ENCODE measurements around the gene DDX1.
"Not testable (repeated sequence)": the region's sequence is repeated elsewhere in the genome, so short reads cannot be mapped to it uniquely, and the experiment has no call there.

DDX1 gene

DNA sequence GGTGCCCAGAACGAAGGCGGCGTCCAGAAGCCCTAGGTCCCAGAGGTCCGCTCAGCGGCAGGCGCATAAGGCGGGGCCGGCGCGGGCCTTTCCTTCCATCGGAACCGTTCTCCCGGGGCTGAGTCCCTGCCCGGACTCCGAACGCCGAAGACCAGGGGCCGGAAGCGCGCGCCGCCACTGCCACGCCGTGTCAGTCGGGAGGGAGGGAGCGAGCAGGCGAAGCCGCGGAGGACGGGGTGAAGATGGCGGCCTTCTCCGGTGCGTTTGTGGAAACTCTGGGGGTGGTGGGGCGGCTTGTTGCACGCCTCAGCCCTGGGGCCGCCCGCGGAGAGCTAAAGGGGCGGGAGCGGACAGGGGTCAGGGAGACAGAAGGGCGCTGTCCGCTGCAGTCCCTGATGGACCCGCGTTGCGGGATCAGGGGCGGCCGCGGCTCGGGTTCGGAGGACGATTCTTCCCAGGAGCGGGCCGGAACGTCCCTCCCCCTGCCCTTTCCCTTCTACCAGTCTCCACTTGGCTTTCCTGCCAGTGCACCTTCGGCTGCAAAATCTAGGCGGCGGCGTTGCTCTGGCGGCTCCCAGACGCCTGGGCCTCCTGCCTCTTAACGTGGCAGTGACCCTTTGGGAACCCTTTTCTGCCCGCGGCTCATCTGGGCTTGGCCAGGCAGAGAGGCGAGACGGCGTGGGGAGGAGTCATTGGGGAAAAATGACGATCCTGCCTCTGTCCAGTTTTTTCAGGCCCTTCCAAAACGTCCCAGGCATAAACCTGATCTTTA lies at the start of gene DDX1:
TSS of gene DDX1 (plus strand) at position 177 of the 772 bp plus-strand sequence. CDS start at position 243, 66 bp downstream.
- DNase-seq, result peak; percentile 70

DNA sequence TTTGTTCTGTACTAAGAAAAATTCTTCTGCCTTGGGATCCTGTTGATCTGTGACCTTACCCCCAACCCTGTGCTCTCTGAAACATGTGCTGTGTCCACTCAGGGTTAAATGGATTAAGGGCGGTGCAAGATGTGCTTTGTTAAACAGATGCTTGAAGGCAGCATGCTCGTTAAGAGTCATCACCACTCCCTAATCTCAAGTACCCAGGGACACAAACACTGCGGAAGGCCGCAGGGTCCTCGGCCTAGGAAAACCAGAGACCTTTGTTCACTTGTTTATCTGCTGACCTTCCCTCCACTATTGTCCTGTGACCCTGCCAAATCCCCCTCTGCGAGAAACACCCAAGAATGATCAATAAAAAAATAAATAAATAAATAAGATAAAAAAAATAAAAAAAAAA lies 49.4 kb upstream of the DDX1 start:
- not testable (repeated sequence) for DNase-seq

DNA sequence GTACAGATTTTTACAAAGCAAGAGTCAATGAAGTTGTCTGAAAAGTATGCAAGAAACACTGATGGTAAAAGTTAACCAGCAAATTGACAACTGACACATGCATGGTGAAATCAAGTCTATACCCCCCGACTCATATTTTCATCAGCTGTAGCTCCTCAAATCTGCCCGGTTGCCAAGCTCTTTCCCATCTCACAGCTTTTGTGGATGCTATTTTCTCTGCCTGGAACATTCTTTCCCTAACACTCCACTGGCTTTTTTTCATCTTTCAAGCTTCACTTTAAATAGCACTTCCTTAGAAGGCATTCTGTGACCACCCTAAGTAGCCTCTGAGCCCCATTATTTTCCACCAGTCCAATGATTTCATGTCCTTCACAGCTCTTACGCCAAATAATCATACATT lies 48.6 kb upstream of the DDX1 start:
- no peak for DNase-seq

DNA sequence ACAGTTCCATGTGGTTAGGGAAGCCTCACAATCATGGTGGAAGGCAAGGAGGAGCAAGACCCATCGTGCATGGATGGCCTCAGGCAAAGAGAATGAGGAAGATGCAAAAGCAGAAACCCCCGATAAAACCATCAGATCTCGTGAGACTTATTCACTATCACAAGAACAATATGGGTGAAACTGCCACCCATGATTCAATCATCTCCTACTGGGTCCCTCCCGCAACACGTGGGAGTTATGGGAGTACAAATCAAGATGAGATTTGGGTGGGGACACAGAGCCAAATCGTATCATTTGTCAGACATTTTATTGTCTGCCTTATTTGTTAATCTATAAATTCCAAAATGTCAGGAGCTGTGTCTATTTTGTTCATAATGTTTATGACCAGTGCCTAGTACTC lies 48.1 kb upstream of the DDX1 start:
- DNase-seq, result no peak

DNA sequence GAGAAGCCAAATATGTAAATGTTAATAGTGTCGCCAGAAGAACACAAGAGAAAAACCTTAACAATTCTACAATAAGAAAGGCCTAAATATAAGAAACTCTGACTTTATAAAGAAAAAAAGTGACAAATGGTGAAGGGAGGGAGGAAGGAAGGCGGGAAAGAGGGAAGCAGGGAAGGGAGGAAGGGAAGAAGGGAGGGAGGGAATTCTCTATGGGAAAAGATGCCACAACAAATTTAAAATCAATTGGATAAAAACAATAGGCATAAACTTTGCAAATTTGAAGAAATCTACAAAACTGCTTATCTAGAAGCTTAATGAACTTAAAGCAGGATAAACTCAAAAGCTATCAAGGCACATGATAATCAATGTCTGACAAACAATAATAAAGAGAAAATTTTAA lies 47.4 kb upstream of the DDX1 start:
- no peak for DNase-seq

DNA sequence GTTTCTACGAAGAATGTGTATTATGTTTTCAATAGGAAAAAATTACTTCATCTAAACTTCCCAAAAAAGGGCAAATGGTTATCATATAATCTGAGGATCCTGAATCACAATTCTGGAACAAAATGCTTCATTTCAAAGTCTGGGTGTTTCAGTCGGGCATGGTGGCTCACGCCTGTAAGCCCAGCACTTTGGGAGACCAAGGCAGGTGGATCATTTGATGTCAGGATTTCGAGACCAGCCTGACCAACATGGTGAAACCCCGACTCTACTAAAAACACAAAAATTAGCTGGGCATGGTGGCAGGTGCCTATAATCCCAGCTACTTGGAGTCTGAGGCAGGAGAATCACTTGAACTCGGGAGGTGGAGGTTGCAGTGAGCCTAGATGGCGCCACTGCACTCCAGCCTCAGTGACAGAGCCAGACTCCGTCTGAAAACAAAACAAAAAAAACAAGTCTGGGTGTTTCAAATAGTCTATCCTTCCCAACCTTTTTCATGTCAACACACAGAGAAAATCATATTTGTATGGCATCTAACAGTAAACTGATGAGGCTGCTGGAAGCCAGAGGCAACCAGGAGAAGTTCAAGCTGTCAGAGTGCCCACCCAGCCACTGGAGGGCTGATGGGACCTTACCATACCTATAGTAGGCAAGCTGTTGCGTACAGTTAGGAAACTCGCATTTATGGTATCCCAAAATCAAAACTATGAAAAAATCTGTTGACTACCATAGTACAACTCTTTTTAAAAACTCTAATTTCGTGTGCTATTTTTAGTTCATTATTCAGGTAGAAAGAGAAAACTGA lies 45.2 kb upstream of the DDX1 start:
- peak; percentile 53 for DNase-seq

DNA sequence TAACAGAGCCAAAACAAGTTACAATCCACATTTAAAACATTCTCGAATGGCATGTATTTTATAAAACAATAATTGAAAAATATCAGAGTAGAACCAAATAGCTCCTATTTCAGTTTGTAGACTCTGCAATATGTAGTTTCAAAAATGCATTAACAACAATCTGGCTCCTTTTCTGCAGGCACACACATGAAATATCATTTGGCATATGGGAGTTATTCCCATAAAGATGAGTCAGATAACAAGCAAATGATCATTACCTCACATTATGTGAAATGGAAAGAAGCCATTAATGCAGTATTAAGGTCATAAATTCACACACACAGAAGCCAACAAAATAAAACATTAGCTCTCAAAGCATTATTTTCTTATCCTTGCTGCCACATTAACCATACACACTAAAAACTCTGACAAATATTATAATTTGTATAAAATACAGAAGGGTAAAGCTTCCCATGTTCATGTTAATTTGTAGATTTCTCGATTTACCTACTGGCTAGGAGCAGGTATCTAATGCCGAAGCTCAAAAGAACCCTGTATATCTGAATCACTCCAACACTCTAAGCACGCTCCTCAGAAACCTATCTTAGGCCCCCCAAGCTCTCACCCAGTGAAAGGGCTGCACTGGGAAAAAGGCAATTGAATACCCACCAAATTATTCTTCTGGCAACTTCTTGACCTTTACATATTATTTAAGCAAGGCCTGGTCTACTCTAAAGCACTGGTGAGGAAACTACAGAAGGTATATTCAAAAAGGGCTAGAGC lies 44.4 kb upstream of the DDX1 start:
- peak; percentile 76 for DNase-seq

DNA sequence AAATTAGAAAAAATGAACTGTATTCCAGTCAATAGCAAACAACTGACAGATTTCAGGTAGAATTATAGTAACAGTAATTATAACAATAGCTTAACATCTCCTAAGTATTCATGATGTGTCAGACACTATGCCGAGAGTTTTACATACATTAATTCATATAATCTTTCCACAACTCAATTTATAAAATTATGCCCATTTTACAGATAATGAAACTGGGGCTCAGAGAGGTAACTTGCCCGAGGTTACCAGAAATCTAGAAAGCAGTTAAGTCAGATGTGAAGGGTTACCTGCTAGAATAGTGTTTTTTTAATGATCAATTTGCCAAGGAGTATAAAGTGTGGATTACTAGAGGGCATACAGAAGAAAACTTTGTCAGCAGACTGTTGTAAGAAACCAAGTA lies 42.7 kb upstream of the DDX1 start:
- DNase-seq, result no peak

DNA sequence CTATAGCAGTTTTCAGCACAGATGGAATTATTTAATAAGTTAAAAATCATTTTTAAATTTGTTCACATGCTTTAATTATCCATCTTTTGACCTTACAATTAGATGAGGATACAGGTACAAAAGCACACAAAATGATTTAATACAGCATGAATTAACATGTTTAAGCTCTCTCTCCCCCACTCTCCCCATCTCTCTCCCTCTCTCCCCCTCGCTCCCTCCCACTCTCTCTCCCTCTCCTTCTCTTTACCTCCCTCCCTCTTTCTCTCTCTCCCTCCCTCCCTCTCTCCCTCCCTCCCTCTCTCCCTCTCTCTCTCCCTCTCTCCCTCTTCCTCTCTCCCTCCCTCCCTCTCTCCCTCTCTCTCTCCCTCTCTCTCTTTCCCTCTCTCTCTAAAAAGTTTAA lies 38.1 kb upstream of the DDX1 start:
- no peak for DNase-seq

DNA sequence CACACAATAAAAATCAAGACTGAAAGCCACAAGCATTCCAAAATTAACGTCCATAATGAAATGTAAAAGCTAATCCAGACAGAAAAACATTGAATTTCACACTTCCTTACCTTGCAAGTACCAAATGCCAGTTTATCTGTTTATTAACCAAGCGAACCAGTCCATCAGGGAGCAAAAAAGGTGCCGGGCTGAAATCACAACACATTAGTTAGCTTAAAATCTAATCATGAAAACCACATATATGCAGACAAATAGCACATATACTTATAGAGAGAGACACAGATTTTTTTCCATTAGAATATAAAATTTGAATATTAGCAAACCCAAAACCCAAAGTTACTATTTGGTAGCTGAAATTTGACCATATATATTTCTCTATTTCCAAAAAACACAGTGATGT lies 37.7 kb upstream of the DDX1 start:
- no peak for DNase-seq

DNA sequence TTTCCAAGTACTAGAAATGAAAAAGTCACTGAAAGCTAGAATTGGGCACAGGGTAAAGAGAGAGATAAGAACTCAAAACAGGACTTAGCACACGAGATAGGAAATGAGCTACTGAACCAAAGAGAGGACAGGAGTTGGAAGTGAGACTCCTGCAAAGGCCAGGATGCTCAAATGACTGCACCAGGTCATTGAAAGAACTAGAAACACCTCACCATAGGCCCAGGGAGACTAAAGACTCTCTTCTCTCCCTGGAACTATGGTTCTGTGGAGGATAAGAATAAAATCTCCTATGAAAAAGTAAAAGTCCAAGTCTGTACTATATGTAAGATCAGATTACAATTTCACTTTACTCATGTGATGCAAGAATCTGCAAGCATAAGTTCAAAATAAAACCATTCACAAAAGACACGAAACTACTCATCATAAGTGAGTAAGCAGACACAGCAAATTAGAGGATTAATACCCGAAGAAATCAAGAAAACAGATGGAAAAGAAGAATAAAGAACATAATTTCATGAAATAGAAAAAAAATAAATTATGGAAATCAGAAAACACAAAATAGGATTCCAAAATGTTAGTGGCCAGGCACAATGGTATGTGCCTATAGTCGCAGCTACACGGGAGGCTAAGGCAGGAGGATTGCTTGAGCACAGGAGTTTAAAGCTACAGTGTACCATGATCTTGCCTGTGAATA lies 37.0 kb upstream of the DDX1 start:
- DNase-seq, result no peak

DNA sequence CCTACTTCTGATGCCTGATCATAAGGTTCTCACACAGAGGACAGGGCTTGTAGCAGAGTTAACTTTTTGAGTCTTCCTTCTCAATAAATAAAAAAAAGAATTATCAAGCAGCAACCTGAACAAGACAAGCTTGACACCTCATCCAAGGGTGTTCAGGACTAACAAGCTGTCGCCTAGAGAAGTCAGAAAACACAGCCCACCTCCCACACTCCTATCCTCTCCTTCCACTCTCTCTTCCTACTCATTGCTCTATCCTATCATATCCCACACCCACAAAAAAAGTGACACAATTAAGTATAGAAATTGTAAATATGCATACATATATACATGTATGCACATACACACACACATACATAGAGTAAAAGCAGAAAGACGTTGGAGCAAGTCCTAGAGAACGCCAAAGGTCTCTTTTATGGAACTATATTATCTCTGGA lies 35.9 kb upstream of the DDX1 start:
- no peak for DNase-seq

DNA sequence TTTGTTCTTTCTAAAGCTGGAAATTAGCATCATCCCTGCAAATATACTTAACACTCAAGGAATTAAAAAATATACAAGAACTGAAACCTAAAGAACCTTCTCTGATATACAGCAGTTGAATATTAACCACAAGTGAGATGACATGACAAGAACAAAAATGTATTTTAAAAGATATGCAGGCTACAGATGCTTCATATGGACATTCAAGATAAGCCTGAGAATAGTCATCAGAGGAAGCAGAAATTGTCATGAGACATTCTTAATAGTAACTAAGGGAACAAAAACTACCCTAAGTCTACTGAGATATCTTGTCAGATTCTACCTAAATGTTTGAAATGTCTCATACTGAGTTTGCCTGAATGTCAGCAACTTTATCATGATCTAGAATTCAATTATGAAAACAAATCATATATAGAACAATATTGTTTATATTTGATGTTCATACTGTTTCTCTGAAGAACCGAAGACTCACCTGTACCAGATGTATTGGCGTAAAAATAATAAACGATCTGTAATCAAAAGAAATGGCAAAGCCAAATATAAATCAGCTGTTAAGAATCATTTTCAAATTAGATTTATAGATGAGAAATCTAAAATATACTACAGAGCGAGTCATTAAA lies 35.2 kb upstream of the DDX1 start:
- DNase-seq, result no peak

DNA sequence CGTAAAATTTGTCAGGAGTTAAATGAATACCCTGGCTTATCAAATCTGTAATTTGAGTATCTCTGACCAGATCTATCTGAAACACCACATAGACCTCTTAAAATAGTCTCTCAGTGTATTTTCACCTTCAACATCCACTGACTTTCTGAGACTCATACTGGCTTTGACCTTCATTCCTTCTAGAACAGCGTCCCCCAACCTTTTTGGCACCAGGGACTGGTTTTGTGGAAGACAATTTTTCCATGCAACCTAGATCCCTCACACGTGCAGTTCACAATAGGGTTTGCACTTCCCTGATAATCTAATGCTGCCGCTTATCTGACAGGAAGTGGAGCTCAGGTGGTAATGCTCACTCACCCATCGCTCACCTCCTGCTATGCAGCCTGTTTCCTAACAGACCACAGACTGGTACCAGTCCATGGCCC lies 33.8 kb upstream of the DDX1 start:
- DNase-seq, result no peak

DNA sequence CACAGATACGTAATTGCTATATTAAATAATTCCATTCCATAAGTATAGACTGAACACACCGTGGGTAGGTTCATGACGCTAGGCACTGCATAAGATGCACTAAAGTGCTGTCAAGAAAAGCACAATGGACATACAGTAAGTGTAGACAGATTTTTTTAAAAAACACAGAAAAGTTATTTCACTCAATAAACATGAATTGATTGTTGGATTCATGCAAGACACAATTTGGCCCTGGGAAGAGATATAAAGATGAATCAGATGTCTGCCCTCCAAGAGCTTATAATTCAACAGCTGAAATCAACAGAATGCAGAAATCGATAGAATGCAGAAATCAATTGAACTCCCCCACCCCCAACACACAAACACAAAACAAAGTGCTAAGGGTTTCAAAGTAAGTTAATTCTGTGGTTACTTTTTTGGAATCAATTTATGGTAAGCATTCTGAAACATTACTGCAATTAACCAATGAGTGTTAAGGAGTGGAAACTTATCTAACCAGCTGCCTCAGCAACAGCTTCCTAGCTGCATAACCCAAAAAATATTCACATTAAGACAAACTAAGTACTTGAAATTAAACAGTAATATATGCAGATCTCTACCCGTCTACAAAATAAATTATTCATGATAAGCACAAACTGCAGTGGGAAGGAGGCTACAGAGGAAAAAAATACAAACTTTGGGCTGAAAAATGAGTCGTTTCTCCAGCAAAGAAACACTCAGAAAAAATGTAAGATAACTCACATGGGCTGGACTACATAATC lies 32.1 kb upstream of the DDX1 start:
- DNase-seq, result no peak

DNA sequence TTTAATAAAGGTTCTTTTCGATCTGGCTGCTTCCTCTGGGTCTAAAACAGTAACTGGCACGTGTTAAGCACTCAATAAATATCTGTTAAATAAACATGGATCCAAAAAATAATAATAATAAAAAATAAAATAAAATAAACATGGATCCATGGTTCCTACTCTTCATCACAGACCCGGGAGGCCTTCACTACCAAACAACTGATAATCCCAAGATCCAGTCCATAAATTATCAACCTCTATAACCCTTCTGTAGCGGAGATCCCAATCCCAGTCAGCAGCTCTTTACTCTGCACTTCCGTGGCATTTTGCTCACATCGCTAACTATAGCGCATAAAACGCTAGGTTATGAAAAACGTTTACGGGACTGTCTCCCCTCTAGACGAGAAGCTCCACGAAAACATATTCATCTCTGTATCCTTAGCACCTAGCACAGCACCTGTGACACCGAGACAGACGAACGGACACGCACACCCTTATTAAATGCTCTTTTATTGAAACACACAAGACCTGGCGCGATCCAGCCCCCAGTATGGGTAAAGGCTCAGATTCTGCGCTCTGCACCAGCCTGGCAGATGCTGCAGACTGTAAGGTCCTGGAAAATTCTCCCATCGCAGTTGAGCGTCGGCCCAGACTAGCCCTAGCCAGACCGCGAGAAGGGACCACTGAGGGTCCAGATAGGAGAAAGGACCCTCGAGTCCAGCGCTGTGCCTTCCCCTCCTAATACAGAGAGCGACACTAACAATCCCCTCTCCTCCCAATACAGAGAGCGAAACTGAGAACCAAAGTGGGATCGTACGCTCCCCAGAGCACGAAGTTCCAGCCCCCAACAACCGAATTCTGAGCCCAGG lies 31.3 kb upstream of the DDX1 start:
- DNase-seq, result peak; percentile 44

DNA sequence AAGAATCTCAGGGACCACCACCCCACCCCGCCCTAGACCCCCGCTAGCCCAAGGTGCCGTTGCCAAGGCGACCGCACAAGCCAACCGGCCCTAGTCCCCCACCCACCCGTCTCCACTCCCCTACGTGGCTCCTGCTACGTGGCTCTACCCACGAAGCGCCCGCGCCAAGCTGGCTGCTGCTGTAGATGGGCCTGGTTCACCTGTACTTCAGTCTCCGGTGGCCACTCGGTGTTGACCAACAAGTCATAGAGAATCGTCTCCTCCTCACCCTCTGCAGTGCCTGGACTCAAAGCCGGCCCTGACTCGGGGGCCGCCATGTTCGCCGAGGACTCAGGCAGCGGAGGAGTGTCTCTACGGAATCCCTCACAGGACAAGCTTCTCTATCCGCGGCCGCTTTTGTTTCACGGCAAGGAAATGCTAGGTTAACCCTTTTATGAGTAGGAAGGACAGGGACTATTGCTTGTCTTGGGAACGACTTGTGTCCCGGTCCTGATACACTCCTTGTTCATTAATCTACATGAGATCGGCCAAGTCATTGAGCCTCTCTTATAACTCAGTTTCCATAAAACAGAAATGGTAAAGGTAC lies 30.6 kb upstream of the DDX1 start, which contains the start of gene NBAS:
TSS of gene NBAS (minus strand) at position 347 of the 586 bp plus-strand sequence. CDS start at position 317, 30 bp downstream.
- peak; percentile 92 for DNase-seq

DNA sequence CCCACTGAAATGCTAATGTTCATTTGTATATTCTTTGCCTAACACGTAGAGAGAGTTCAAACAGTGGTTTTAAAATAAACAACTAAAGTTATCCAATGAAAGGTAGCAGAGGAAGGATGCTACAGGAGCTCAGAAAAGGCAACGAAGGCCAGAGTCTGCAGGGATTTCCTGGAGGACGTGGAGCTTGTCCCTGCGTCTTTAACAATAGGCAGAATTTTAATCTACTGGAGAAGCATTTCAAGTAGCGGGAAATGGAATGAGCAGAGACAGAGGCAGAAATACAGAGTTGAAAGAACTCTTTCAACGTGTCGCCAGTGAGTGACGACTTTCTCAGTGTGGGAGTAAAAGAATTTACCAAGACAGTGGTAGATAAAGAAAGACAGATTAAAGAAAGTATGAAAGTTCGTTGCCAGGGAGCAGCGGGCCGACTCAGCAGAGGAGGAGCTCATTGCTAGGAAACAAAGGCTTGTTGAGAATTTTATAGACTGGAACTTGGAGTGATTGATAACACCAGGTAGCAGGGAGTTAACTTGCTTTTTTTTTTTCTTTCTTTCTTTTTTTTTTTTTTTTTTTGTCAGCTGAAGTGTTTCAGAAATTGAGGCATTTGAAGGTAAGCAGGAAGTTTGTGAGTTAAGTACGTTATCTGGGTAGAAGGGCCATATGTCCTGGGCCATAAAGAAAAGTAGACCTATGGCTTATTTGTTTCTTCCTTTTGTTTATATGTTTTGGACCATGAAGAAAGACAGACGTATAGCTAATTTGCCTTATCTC lies 29.9 kb upstream of the DDX1 start:
- DNase-seq, result no peak

DNA sequence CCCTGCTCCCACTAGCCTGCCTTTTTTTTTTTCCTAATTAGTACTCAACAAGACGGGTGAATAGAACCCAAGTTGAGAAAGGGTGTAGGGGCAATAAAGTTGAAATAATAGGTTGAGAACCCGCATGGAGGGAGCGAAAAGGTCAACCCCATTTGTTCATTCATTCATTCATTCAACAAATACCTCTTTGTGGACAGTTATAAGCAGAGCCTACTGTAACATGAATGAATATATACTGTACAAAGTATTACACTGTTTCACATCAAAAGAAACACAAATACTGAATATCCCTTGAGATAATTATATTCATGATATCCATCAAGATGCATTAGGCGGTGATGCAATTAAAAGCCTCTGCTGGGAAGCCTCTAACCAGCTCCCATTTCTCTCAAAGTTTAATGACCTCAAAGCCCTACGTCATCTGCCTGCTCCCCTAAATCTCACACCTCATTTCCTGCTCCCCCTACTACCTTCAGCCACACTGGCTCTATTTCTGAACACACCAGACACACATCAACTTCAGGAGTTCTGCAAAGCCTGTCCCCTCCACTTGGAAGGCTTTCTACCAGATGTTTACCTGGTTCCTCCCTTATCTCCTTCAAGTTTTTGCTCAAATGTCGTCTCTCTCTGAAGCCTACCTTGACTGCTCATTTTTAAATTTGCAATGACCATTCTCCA lies 29.2 kb upstream of the DDX1 start:
- no peak for DNase-seq

All from NCI-H1694 (cell line).